ENCODE measurements around the gene B4GALT4.
"Not testable (repeated sequence)": the region's sequence is repeated elsewhere in the genome, so short reads cannot be mapped to it uniquely, and the experiment has no call there.

The B4GALT4 gene, protein sequence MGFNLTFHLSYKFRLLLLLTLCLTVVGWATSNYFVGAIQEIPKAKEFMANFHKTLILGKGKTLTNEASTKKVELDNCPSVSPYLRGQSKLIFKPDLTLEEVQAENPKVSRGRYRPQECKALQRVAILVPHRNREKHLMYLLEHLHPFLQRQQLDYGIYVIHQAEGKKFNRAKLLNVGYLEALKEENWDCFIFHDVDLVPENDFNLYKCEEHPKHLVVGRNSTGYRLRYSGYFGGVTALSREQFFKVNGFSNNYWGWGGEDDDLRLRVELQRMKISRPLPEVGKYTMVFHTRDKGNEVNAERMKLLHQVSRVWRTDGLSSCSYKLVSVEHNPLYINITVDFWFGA

DNA sequence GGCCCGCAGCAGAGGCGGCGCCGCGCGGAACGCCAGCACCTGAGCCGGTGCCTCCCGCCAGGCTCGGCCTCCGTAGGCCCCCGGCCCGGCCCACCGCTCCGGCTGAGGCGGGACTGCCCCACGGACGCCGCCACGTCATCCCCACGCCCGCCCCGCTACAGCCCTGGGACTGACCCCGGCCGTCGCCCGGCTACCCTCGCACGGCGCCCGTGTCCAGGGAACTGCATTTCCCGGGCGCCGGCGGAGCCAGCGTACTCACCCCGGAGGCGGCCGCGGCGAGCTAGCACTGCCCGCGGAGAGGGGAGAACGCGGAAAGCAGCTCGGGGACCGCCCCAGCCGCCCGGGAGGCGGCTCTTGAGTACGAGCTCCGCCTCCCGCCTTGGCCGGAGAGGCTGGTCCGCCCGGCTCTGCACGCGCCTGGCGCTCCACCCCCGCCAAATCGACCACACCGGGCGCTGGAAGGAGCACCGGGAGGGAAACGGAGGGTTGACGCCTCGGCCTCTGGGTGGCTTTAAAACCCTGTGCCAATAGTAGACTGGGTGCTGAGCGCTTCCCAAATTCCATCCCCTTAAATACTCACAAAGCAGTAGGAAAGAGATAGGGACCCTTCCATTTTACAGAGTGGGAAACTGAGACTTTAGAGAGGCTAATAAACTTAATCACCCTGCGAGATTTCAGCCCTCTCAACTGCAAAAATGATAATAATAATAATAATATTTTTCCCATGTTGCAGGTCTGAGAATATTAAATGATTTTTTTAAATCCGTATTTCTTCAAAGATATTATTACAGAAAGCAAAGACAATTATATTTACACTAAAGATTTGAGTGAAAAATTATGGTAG lies at the start of gene B4GALT4:
B4GALT4 (minus strand) TSS at position 288 of the 844 bp plus-strand sequence. CDS start 10,779 bp downstream, outside the sequence.
- in situ Hi-C loops (cut with HindIII; ENCODE audit: low sequenced_read_pairs): no loop called here
- TF ChIP-seq, protein P1, sequence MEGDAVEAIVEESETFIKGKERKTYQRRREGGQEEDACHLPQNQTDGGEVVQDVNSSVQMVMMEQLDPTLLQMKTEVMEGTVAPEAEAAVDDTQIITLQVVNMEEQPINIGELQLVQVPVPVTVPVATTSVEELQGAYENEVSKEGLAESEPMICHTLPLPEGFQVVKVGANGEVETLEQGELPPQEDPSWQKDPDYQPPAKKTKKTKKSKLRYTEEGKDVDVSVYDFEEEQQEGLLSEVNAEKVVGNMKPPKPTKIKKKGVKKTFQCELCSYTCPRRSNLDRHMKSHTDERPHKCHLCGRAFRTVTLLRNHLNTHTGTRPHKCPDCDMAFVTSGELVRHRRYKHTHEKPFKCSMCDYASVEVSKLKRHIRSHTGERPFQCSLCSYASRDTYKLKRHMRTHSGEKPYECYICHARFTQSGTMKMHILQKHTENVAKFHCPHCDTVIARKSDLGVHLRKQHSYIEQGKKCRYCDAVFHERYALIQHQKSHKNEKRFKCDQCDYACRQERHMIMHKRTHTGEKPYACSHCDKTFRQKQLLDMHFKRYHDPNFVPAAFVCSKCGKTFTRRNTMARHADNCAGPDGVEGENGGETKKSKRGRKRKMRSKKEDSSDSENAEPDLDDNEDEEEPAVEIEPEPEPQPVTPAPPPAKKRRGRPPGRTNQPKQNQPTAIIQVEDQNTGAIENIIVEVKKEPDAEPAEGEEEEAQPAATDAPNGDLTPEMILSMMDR (IDR thresholded peaks at IDR 0.05; ENCODE audit: low read depth, low read length, missing control alignments): no peak
- peak; percentile 62 for DNase-seq (ENCODE audit: low read depth)
- peak within 1 kb of the TSS; percentile 61 for H3K4me3 ChIP-seq (ENCODE audit: low read depth, low read length)

DNA sequence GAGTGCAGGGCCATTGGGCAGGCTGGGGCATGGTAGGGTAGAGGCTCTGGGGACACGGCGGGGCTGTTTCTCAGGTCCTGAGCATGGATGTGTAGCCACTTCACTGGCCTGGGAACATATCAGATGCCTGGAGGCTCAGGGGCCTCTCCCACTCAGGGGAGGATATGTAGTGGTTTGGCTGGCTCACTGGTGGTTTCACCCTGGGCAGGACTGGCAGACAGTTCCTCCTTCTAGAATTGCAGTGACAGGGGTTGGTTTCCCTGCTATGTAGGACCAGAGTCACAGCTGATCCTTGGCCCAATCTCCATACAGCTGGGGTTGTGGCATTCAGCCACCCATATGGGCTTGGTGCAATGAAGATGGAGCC lies 48.7 kb upstream of the B4GALT4 start:
- TF ChIP-seq, protein P1 (IDR thresholded peaks at IDR 0.05; ENCODE audit: low read depth, low read length, missing control alignments): no peak
- in situ Hi-C loops (cut with HindIII; ENCODE audit: low sequenced_read_pairs): no loop called here
- no peak overlapping the region for H3K4me3 ChIP-seq (ENCODE audit: low read depth, low read length)
- no peak for DNase-seq (ENCODE audit: low read depth)

GRCh38 chr3:119288669-119289403 lies 48.2 kb upstream of the B4GALT4 start:
- DNase-seq (ENCODE audit: low read depth): no peak
- H3K4me3 ChIP-seq (ENCODE audit: low read depth, low read length): no peak overlapping the region
- in situ Hi-C loops (cut with HindIII; ENCODE audit: low sequenced_read_pairs): no loop called here
- TF ChIP-seq, protein P1 (IDR thresholded peaks at IDR 0.05; ENCODE audit: low read depth, low read length, missing control alignments): no peak

- in situ Hi-C loops (cut with HindIII; ENCODE audit: low sequenced_read_pairs): no loop called here
- no peak overlapping the region for H3K4me3 ChIP-seq (ENCODE audit: low read depth, low read length)
- DNase-seq (ENCODE audit: low read depth): no peak
- TF ChIP-seq, protein P1 (IDR thresholded peaks at IDR 0.05; ENCODE audit: low read depth, low read length, missing control alignments): no peak
These were observed 39.0 kb upstream of the B4GALT4 start for GRCh38 chr3:119279584-119280243.

GRCh38 chr3:119279101-119279554 lies 38.5 kb upstream of the B4GALT4 start:
- DNase-seq (ENCODE audit: low read depth): no peak
- in situ Hi-C loops (cut with HindIII; ENCODE audit: low sequenced_read_pairs): no loop called here
- TF ChIP-seq, protein P1 (IDR thresholded peaks at IDR 0.05; ENCODE audit: low read depth, low read length, missing control alignments): no peak
- H3K4me3 ChIP-seq (ENCODE audit: low read depth, low read length): no peak overlapping the region

DNA sequence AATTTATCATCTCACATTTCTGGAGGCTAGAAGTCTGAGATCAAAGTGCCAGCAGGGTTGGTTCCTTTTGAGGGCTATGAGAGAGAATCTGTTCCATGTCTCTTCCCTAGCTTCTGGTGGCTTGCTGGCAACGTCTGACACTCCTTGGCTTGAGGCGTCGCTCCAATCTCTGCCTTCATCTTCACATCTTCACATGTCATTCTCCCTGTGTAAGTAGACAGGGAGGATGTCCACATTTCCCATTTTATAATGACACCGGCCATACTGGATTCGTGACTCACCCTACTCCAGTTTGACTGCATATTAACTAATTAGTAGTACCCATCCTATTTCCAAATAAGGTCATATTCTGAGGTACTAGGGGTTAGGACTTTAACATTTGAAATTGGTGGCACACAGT lies 36.0 kb upstream of the B4GALT4 start:
- no peak overlapping the region for H3K4me3 ChIP-seq (ENCODE audit: low read depth, low read length)
- DNase-seq (ENCODE audit: low read depth): no peak
- TF ChIP-seq, protein P1 (IDR thresholded peaks at IDR 0.05; ENCODE audit: low read depth, low read length, missing control alignments): no peak
- in situ Hi-C loops (cut with HindIII; ENCODE audit: low sequenced_read_pairs): no loop called here

- H3K4me3 ChIP-seq (ENCODE audit: low read depth, low read length); in situ Hi-C loops (cut with HindIII; ENCODE audit: low sequenced_read_pairs); DNase-seq (ENCODE audit: low read depth): not testable (repeated sequence)
These were observed 29.5 kb upstream of the B4GALT4 start for GRCh38 chr3:119270212-119270611.

Data from astrocyte of the cerebellum (primary cell).